GM23248 (cell line): ENCODE data around the gene KBTBD13.

Source experiments
- EZH2 ChIP-seq: fragments of 200-600 bp; sonication (generic); IDR thresholded peaks from 2 replicates; pipeline ENCODE4 v1.6.1; 2018; ENCODE audit warnings: antibody characterized with exemption, mild to moderate bottlenecking; ENCODE audit not compliant: insufficient read depth, poor library complexity, severe bottlenecking
- EZH2phosphoT487 ChIP-seq: fragments of 200-600 bp; sonication (generic); IDR thresholded peaks from 2 replicates; pipeline ENCODE4 v1.6.1; 2018; ENCODE audit warnings: antibody characterized with exemption, moderate library complexity, mild to moderate bottlenecking, low read depth; ENCODE audit not compliant: insufficient read depth

GRCh38 chr15:65051266-65051665 lies 25.3 kb upstream of the KBTBD13 start:
- TF ChIP-seq EZH2 (no peak), EZH2phosphoT487 (no peak)
